HCT116 (cell line): ENCODE results near the gene NRGN.

Experiments used
- ATF3 ChIP-seq: IDR thresholded peaks from 2 replicates; pipeline ENCODE4 v1.6.1; 2012
- CTCF ChIP-seq, 3 experiments: fragments of 200-600 bp in 1 of 3; sonication (generic) in 1 of 3; IDR thresholded peaks in 2 of 3; conservative IDR thresholded peaks in 1 of 3; 2 replicates each; pipeline ENCODE4 v1.5.1; 2012 to 2017; ENCODE audit warnings: low read depth in 2 of 3, low read length in 2 of 3, antibody characterized with exemption in 1 of 3, borderline replicate concordance in 1 of 3, control low read depth in 1 of 3, mild to moderate bottlenecking in 1 of 3, mixed read lengths in 1 of 3, mixed run types in 1 of 3, moderate library complexity in 1 of 3; ENCODE audit not compliant: insufficient read depth in 1 of 3
- EZH2 ChIP-seq: fragments of 200-600 bp; sonication (generic); IDR thresholded peaks from 2 replicates; pipeline ENCODE4 v1.6.1; 2017; ENCODE audit warnings: antibody characterized with exemption, mixed run types
- EZH2phosphoT487 ChIP-seq: fragments of 200-600 bp; IDR thresholded peaks from 2 replicates; pipeline ENCODE4 v1.6.1; 2018; ENCODE audit warnings: antibody characterized with exemption, borderline replicate concordance
- FOSL1 ChIP-seq: IDR thresholded peaks from 2 replicates; pipeline ENCODE4 v1.6.1; 2012; ENCODE audit warnings: low read depth
- MAX ChIP-seq: IDR thresholded peaks from 2 replicates; pipeline ENCODE4 v1.6.1; 2012
- POLR2A ChIP-seq: IDR thresholded peaks from 2 replicates; pipeline ENCODE4 v1.7.0; 2011; ENCODE audit warnings: borderline replicate concordance; ENCODE audit not compliant: insufficient read depth, insufficient read length; ENCODE audit errors: extremely low read depth
- POLR2AphosphoS5 ChIP-seq: IDR thresholded peaks from 2 replicates; pipeline ENCODE4 v1.6.1; 2011; ENCODE audit warnings: mild to moderate bottlenecking, low read depth, low read length, moderate library complexity
- REST ChIP-seq: IDR thresholded peaks from 2 replicates; pipeline ENCODE4 v1.6.1; 2012; ENCODE audit warnings: low read depth
- SIN3A ChIP-seq: IDR thresholded peaks from 2 replicates; pipeline ENCODE4 v1.6.1; 2012; ENCODE audit warnings: low read depth
- ZFX ChIP-seq: fragments of 450-650 bp; IDR thresholded peaks from 2 replicates; pipeline ENCODE4 v1.6.1; 2017

- TF ChIP-seq ATF3 (no peak), CTCF (IDR thresholded peaks at IDR 0.05 in 2 of 3, conservative IDR thresholded peaks at IDR 0.05 in 1 of 3; ENCODE audit: borderline replicate concordance in 1 of 3, insufficient read depth in 1 of 3, low read depth in 2 of 3, low read length in 2 of 3) (no peak), ZFX (no peak), EZH2 (no peak), MAX (no peak), POLR2AphosphoS5 (no peak), REST (no peak), POLR2A (no peak), FOSL1 (no peak), EZH2phosphoT487 (no peak), SIN3A (no peak)
These were observed 39.8 kb downstream of the NRGN start for GRCh38 chr11:124779568-124779967.
